Fibroblast of mammary gland (primary cell): Measurements from ENCODE around the gene AFF3.

Source experiments
- DNase-seq: peaks from one replicate; pipeline ENCODE4 v3.0.0-alpha.2; 2010; ENCODE audit warnings: low read depth
- H3K4me3 ChIP-seq: 2 replicates; pipeline ENCODE4 v1.5.1; 2011; ENCODE audit warnings: low read depth, mild to moderate bottlenecking, low read length, moderate library complexity; ENCODE audit not compliant: control insufficient read depth
- TF ChIP-seq, protein P1 (sequence below): conservative IDR thresholded peaks from 2 replicates; pipeline ENCODE4 v1.5.1; 2011; ENCODE audit warnings: low read depth, low read length, inconsistent platforms; ENCODE audit not compliant: control insufficient read depth, insufficient read depth

Gene AFF3

GRCh38 chr2:99832926-99833325 lies 309.5 kb downstream of the AFF3 start:
- no peak overlapping the region for H3K4me3 ChIP-seq
- TF ChIP-seq, protein P1, sequence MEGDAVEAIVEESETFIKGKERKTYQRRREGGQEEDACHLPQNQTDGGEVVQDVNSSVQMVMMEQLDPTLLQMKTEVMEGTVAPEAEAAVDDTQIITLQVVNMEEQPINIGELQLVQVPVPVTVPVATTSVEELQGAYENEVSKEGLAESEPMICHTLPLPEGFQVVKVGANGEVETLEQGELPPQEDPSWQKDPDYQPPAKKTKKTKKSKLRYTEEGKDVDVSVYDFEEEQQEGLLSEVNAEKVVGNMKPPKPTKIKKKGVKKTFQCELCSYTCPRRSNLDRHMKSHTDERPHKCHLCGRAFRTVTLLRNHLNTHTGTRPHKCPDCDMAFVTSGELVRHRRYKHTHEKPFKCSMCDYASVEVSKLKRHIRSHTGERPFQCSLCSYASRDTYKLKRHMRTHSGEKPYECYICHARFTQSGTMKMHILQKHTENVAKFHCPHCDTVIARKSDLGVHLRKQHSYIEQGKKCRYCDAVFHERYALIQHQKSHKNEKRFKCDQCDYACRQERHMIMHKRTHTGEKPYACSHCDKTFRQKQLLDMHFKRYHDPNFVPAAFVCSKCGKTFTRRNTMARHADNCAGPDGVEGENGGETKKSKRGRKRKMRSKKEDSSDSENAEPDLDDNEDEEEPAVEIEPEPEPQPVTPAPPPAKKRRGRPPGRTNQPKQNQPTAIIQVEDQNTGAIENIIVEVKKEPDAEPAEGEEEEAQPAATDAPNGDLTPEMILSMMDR: no peak

DNA sequence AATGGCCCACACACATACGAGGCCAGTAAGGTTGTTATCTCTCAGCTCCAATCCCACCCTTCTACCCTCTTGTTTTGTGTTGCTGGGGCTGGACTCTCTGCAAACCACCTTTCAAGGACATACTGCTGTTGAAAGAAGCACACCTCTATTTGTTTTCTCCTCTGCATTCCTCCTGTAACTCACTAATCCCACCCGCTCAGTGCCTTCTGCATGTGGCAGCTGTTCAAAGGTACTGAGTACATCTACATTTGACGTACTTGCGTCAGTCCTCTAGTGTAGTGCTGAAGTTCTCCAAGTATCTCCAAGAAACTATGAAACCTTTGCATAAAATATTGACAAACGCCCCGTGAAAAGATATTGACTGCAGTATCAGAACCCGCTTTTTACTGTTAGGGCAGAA lies 310.6 kb downstream of the AFF3 start:
- TF ChIP-seq, protein P1: no peak
- no peak for DNase-seq
- H3K4me3 ChIP-seq: no peak overlapping the region

More at GRCh38 chr2:99832926-99833325, 309.5 kb downstream of the AFF3 start:
- DNase-seq: no peak

GRCh38 chr2:99827296-99827999 lies 314.9 kb downstream of the AFF3 start:
- no peak overlapping the region for H3K4me3 ChIP-seq
- TF ChIP-seq, protein P1: no peak
- DNase-seq: no peak

GRCh38 chr2:99825630-99826029 lies 316.8 kb downstream of the AFF3 start:
- no peak for DNase-seq
- no peak overlapping the region for H3K4me3 ChIP-seq
- TF ChIP-seq, protein P1: no peak

DNA sequence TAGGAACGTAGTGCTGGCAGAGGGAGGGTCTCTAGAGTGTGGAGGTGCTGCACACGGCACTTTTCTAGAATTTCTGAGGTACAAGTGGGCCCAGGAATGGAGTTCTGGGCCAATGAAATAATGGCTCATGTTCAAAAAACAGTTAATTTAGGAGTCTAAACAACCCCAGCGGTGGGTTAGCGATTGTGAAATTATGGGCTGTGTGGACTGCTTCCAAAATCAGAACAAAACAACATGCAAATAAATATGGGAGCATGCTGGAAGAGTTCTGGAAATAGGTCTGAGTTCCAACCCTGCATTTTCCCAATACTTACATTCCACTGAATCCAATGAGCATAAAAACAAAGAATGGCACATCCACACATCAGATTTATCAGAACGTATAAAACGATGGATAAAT lies 317.6 kb downstream of the AFF3 start:
- TF ChIP-seq, protein P1: no peak
- DNase-seq: no peak
- no peak overlapping the region for H3K4me3 ChIP-seq

GRCh38 chr2:99822474-99823207 lies 319.7 kb downstream of the AFF3 start:
- TF ChIP-seq, protein P1: no peak
- DNase-seq: no peak
- H3K4me3 ChIP-seq: no peak overlapping the region
